GM18861 (cell line): Measurements from ENCODE around the gene AKAP8.
"Not testable (repeated sequence)": the region's sequence is repeated elsewhere in the genome, so short reads cannot be mapped to it uniquely, and the experiment has no call there.

Source experiments
- ATAC-seq: cut with Tn5 transposase; IDR thresholded peaks from one replicate; pipeline ENCODE4 v1.9.1; 2021; ENCODE audit not compliant: unreplicated experiment

Gene AKAP8

GRCh38 chr19:15404097-15404779 lies 24.7 kb upstream of the AKAP8 start:
- no peak for ATAC-seq

- no peak for ATAC-seq
These were observed 23.6 kb upstream of the AKAP8 start for GRCh38 chr19:15403151-15403531.

GRCh38 chr19:15402411-15403150 lies 23.0 kb upstream of the AKAP8 start:
- no peak for ATAC-seq

- no peak for ATAC-seq
These were observed 21.8 kb upstream of the AKAP8 start for GRCh38 chr19:15401397-15401710.

GRCh38 chr19:15400521-15401396 lies 21.2 kb upstream of the AKAP8 start:
- no peak for ATAC-seq

GRCh38 chr19:15399635-15400034 lies 20.0 kb upstream of the AKAP8 start:
- no peak for ATAC-seq

- ATAC-seq, result no peak
These were observed 19.6 kb upstream of the AKAP8 start for GRCh38 chr19:15399234-15399515.

GRCh38 chr19:15398501-15399233 lies 19.1 kb upstream of the AKAP8 start:
- ATAC-seq, result no peak

- ATAC-seq, result no peak
These were observed 18.2 kb upstream of the AKAP8 start for GRCh38 chr19:15397782-15398181.

GRCh38 chr19:15397236-15397635 lies 17.6 kb upstream of the AKAP8 start:
- no peak for ATAC-seq

- no peak for ATAC-seq
These were observed 16.8 kb upstream of the AKAP8 start for GRCh38 chr19:15396436-15396835.

- not testable (repeated sequence) for ATAC-seq
These were observed 15.7 kb upstream of the AKAP8 start for GRCh38 chr19:15395251-15395650.

- no peak for ATAC-seq
These were observed 14.8 kb upstream of the AKAP8 start for GRCh38 chr19:15394426-15394825.

- ATAC-seq, result no peak
These were observed 14.4 kb upstream of the AKAP8 start for GRCh38 chr19:15393963-15394362.

GRCh38 chr19:15390814-15391213 lies 11.2 kb upstream of the AKAP8 start:
- no peak for ATAC-seq

- ATAC-seq, result no peak
These were observed 2.3 kb upstream of the AKAP8 start for GRCh38 chr19:15381864-15382263.

GRCh38 chr19:15381429-15381828 lies 1.8 kb upstream of the AKAP8 start:
- no peak for ATAC-seq

- ATAC-seq, result peak; percentile 22
These were observed 536 bp upstream of the AKAP8 start for GRCh38 chr19:15379999-15380647.

- ATAC-seq, result no peak
These were observed 979 bp downstream of the AKAP8 start for GRCh38 chr19:15378534-15379082.

- ATAC-seq, result no peak
These were observed 4.7 kb downstream of the AKAP8 start for GRCh38 chr19:15374796-15375440.
